ENCODE measurements around the gene SLC25A43.
A peak's percentile ranks its signal among the peaks of the same experiment; 100 is the strongest.
"Not testable (repeated sequence)": the region's sequence is repeated elsewhere in the genome, so short reads cannot be mapped to it uniquely, and the experiment has no call there.

SLC25A43 gene

DNA sequence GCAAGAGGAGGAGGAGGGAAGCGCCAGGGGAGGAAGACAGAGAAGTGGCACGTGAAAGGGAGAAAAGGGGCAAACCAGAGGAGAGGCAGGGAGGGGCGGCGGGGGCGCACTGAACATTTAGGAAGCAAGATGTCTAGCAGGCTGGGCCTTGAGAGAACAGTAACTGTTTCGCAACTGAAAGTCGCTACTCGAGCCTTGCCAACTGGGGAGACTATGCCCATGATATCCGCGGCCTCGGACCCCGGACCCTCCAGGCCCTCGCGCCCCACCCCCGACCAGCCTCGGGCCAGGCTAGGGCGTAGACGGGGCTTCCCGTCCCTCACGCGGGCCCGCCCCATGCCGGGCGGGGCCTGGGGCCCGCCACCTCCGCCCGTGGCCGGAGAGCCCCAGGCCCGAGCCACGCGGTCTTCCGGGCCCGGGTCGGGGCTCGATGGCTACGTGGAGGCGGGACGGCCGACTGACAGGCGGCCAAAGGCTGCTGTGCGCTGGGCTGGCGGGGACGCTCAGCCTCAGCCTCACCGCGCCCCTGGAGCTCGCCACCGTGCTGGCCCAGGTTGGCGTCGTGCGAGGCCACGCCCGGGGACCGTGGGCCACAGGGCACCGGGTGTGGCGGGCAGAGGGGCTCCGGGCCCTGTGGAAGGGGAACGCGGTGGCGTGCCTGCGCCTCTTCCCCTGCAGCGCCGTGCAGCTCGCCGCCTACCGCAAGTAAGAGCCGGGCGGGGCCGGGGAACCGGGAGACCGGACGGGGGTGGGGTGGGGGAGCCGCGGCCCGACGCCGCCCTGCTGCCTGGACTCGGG lies at the start of gene SLC25A43:
TSS of gene SLC25A43 (plus strand) at position 363 of the 798 bp plus-strand sequence. CDS start at position 431, 68 bp downstream.
- peaks cover 10 to 17% of the 10 kb centered on the region in 2 donors for H3K4me1 ChIP-seq (ENCODE audit: control insufficient read depth in 1 of 2, insufficient read depth in 2 of 2, low read length in 2 of 2)
- H3K27me3 ChIP-seq (ENCODE audit: control insufficient read depth in 1 of 2, insufficient read depth in 2 of 2, low read length in 2 of 2) = no peaks in the 10 kb centered on the region
- no peaks in the 10 kb centered on the region for H3K36me3 ChIP-seq (ENCODE audit: control insufficient read depth in 1 of 2, insufficient read depth in 2 of 2, low read length in 2 of 2)
- no peaks in the 10 kb centered on the region for H3K9me3 ChIP-seq (ENCODE audit: control insufficient read depth in 1 of 2, low read length in 2 of 2)
- H3K4me3 ChIP-seq (ENCODE audit: low read depth in 1 of 2, low read length in 2 of 2) = peak within 1 kb of the TSS; percentile 65 to 70
- peak within 1 kb of the TSS; percentile 62 for H3K27ac ChIP-seq (ENCODE audit: low read depth, low read length)
- H3K9ac ChIP-seq (ENCODE audit: low read depth in 1 of 2, low read length in 2 of 2) = peak within 1 kb of the TSS; percentile 57 to 82

DNA sequence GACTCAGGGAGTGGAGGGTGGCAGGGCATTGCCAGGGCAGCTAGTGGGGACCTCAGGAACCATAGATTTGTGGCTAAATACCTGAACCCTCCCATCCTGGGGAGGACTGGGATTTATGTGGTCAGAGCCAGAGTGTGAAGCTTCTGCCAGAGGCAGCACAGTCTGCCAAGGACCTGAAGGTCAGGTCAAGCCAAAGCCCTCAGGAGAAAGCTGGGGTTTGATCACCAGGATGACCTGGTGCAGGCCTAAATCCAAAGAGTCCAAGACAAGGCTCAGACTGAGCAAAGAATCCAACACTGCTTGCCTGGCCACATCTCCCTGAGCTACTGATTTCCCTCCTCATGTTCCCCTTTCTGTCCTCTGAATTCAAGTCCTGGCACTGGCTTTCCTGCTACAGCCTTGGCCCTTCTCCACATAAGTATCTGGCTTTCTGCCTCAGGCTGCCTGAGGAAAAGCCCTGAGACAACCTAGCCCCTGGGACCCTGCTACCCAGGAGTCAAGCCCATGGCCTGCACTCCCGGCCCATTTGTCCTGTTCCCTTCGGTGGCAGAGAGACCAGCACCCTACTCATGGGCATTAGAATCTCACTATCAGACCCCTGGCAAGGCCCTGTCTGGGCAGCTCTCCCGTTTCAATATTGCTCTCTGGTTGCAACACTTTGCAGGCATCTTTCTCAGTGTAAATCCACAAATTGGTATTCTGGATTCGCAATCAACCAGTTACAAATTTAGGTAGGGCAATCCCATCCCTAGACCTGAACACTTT lies 39.3 kb upstream of the SLC25A43 start:
- Histone ChIP-seq H3K36me3 (ENCODE audit: control insufficient read depth in 1 of 2, insufficient read depth in 2 of 2, low read length in 2 of 2) (no peaks in the 10 kb centered on the region), H3K4me1 (ENCODE audit: control insufficient read depth in 1 of 2, insufficient read depth in 2 of 2, low read length in 2 of 2) (no peaks in the 10 kb centered on the region), H3K27me3 (ENCODE audit: control insufficient read depth in 1 of 2, insufficient read depth in 2 of 2, low read length in 2 of 2) (no peaks in the 10 kb centered on the region), H3K27ac (ENCODE audit: low read depth, low read length) (no peak overlapping the region), H3K9me3 (ENCODE audit: control insufficient read depth in 1 of 2, low read length in 2 of 2) (no peaks in the 10 kb centered on the region), H3K4me3 (ENCODE audit: low read depth in 1 of 2, low read length in 2 of 2) (no peak overlapping the region), H3K9ac (ENCODE audit: low read depth in 1 of 2, low read length in 2 of 2) (no peak overlapping the region)

DNA sequence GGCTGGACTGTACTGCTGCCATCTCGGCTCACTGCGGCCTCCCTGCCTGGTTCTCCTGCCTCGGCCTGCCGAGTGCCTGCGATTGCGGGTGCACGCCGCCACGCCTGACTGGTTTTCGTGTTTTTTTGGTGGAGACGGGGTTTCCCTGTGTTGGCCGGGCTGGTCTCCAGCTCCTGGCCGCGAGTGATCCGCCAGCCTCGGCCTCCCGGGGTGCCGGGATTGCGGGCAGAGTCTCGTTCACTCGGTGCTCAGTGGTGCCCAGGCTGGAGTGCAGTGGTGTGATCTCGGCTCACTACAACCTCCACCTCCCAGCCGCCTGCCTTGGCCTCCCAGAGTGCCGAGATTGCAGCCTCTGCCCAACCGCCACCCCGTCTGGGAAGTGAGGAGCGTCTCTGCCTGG lies 37.7 kb upstream of the SLC25A43 start:
- H3K9ac ChIP-seq (ENCODE audit: low read depth in 1 of 2, low read length in 2 of 2); H3K27ac ChIP-seq (ENCODE audit: low read depth, low read length); H3K9me3 ChIP-seq (ENCODE audit: control insufficient read depth in 1 of 2, low read length in 2 of 2); H3K27me3 ChIP-seq (ENCODE audit: control insufficient read depth in 1 of 2, insufficient read depth in 2 of 2, low read length in 2 of 2); H3K4me3 ChIP-seq (ENCODE audit: low read depth in 1 of 2, low read length in 2 of 2); H3K36me3 ChIP-seq (ENCODE audit: control insufficient read depth in 1 of 2, insufficient read depth in 2 of 2, low read length in 2 of 2); H3K4me1 ChIP-seq (ENCODE audit: control insufficient read depth in 1 of 2, insufficient read depth in 2 of 2, low read length in 2 of 2): not testable (repeated sequence)

DNA sequence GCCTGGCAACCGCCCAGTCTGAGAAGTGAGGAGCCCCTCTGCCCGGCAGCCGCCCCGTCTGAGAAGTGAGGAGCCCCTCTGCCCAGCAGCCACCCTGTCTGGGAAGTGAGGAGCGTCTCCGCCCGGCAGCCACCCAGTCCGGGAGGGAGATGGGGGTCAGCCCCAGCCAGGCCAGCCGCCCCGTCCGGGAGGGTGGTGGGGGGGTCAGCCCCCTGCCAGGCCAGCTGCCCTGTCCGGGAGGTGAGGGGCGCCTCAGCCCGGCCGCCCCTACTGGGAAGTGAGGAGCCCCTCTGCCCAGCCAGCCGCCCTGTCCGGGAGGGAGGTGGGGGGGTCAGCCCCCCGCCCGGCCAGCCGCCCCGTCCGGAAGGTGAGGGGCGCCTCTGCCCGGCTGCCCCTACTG lies 37.1 kb upstream of the SLC25A43 start:
- not testable (repeated sequence) for H3K36me3 ChIP-seq (ENCODE audit: control insufficient read depth in 1 of 2, insufficient read depth in 2 of 2, low read length in 2 of 2); H3K9me3 ChIP-seq (ENCODE audit: control insufficient read depth in 1 of 2, low read length in 2 of 2); H3K4me3 ChIP-seq (ENCODE audit: low read depth in 1 of 2, low read length in 2 of 2)

DNA sequence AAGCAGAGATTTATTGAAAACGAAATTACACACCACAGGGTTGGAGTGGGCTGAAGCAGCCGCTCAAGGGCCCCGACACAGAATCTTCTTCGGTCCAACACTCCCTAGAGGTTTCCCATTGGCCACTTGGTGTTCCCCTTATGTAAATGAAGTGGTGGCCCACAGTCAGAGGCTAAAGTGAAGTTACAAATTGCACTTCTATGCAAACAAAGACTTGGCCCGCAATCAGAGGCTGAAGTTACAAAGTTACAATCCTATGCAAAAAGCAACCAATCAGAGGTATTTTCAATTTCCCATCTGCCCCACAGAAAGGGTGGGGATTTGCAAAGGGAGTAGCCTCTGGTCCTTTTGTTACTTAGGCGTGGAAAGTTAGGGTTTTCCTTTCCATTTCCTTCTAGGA lies 35.7 kb upstream of the SLC25A43 start:
- Histone ChIP-seq H3K9ac (ENCODE audit: low read depth in 1 of 2, low read length in 2 of 2) (no peak overlapping the region), H3K4me1 (ENCODE audit: control insufficient read depth in 1 of 2, insufficient read depth in 2 of 2, low read length in 2 of 2) (no peaks in the 10 kb centered on the region), H3K36me3 (ENCODE audit: control insufficient read depth in 1 of 2, insufficient read depth in 2 of 2, low read length in 2 of 2) (no peaks in the 10 kb centered on the region), H3K9me3 (ENCODE audit: control insufficient read depth in 1 of 2, low read length in 2 of 2) (no peaks in the 10 kb centered on the region), H3K4me3 (ENCODE audit: low read depth in 1 of 2, low read length in 2 of 2) (no peak overlapping the region), H3K27ac (ENCODE audit: low read depth, low read length) (no peak overlapping the region), H3K27me3 (ENCODE audit: control insufficient read depth in 1 of 2, insufficient read depth in 2 of 2, low read length in 2 of 2) (no peaks in the 10 kb centered on the region)

More for the DNA sequence above, 37.1 kb upstream of the SLC25A43 start:
- H3K27ac ChIP-seq (ENCODE audit: low read depth, low read length); H3K9ac ChIP-seq (ENCODE audit: low read depth in 1 of 2, low read length in 2 of 2); H3K27me3 ChIP-seq (ENCODE audit: control insufficient read depth in 1 of 2, insufficient read depth in 2 of 2, low read length in 2 of 2); H3K4me1 ChIP-seq (ENCODE audit: control insufficient read depth in 1 of 2, insufficient read depth in 2 of 2, low read length in 2 of 2): not testable (repeated sequence)

DNA sequence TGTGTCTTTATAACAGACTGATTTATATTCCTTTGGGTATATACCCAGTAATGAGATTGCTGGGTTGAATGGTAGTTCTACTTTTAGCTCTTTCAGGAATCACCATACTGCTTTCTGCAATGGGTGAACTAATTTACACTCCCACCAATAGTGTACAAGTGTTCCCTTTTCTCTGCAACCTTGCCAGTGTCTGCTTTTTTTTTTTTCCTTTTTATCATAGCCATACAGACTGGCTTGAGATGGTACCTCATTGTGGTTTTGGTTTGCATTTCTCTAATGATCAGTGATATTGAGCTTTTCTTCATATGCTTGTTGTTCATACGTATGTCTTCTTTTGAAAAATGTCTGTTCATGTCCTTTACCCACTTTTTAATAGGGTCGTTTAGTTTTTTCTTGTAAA lies 27.3 kb upstream of the SLC25A43 start:
- H3K4me1 ChIP-seq (ENCODE audit: control insufficient read depth in 1 of 2, insufficient read depth in 2 of 2, low read length in 2 of 2); H3K27ac ChIP-seq (ENCODE audit: low read depth, low read length); H3K4me3 ChIP-seq (ENCODE audit: low read depth in 1 of 2, low read length in 2 of 2); H3K9me3 ChIP-seq (ENCODE audit: control insufficient read depth in 1 of 2, low read length in 2 of 2); H3K27me3 ChIP-seq (ENCODE audit: control insufficient read depth in 1 of 2, insufficient read depth in 2 of 2, low read length in 2 of 2); H3K36me3 ChIP-seq (ENCODE audit: control insufficient read depth in 1 of 2, insufficient read depth in 2 of 2, low read length in 2 of 2); H3K9ac ChIP-seq (ENCODE audit: low read depth in 1 of 2, low read length in 2 of 2): not testable (repeated sequence)

DNA sequence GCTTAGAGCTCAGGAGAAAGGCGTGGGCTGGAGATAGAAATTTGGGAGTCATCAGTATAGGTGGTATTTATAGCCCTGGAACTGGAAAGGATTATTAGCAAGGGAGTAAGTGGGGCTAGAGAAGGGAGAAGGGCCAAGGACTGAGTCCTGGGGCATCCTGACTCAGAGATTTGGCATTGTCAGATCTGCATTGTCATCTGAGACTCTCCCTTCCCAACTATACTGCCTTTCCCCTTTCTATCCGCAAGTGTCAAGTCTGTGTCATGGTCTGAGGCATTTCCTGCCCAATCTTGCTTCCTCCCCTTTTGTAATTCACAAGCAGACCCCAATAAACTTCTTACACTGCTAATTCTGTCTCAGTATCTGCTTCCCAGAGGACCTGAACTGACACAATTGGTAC lies 24.4 kb upstream of the SLC25A43 start:
- Histone ChIP-seq H3K9me3 (ENCODE audit: control insufficient read depth in 1 of 2, low read length in 2 of 2) (no peaks in the 10 kb centered on the region), H3K27ac (ENCODE audit: low read depth, low read length) (no peak overlapping the region), H3K9ac (ENCODE audit: low read depth in 1 of 2, low read length in 2 of 2) (no peak overlapping the region), H3K4me3 (ENCODE audit: low read depth in 1 of 2, low read length in 2 of 2) (no peak overlapping the region), H3K4me1 (ENCODE audit: control insufficient read depth in 1 of 2, insufficient read depth in 2 of 2, low read length in 2 of 2) (no peaks in the 10 kb centered on the region), H3K27me3 (ENCODE audit: control insufficient read depth in 1 of 2, insufficient read depth in 2 of 2, low read length in 2 of 2) (no peaks in the 10 kb centered on the region), H3K36me3 (ENCODE audit: control insufficient read depth in 1 of 2, insufficient read depth in 2 of 2, low read length in 2 of 2) (no peaks in the 10 kb centered on the region)

DNA sequence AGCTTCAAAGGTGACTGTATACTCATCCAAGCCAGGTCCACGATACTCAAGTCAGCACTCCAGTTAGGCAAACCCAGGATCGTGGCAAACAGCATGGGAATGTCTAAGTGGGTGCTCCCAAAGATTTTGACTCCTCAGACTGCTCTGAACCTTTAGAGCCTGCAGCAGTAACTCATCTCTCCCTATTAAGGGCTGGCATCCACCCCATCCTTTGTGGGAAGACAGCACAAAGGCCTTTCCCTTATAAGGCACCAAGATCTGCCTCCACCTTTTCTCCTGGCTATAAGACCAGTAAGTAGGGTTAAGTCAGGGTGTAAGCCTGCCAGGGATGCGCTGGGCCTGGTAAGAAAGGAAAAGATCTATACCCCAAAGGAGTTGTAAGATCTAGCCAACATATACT lies 23.6 kb upstream of the SLC25A43 start:
- Histone ChIP-seq H3K27ac (ENCODE audit: low read depth, low read length) (no peak overlapping the region), H3K4me3 (ENCODE audit: low read depth in 1 of 2, low read length in 2 of 2) (no peak overlapping the region), H3K9me3 (ENCODE audit: control insufficient read depth in 1 of 2, low read length in 2 of 2) (no peaks in the 10 kb centered on the region), H3K9ac (ENCODE audit: low read depth in 1 of 2, low read length in 2 of 2) (no peak overlapping the region), H3K36me3 (ENCODE audit: control insufficient read depth in 1 of 2, insufficient read depth in 2 of 2, low read length in 2 of 2) (no peaks in the 10 kb centered on the region), H3K27me3 (ENCODE audit: control insufficient read depth in 1 of 2, insufficient read depth in 2 of 2, low read length in 2 of 2) (no peaks in the 10 kb centered on the region), H3K4me1 (ENCODE audit: control insufficient read depth in 1 of 2, insufficient read depth in 2 of 2, low read length in 2 of 2) (no peaks in the 10 kb centered on the region)

DNA sequence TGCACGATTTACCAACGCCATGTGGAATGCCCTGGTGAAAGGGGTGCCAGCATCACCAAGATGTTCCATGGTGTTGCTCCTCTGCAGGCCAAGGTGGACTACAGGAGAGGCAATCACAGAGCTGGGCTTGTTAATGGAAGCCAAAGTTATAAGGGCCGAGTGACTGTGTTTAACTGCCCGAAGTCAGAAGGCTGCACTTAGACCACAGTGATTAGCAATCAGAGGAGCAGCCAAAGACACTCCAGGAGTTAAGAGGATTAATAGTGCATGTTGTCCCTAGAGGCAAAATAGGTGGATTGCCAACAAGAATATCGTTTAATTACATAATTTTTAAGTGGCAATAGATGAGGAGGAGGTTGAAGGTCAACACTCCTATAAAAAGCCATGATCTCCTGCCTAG lies 22.8 kb upstream of the SLC25A43 start:
- Histone ChIP-seq H3K4me1 (ENCODE audit: control insufficient read depth in 1 of 2, insufficient read depth in 2 of 2, low read length in 2 of 2) (no peaks in the 10 kb centered on the region), H3K36me3 (ENCODE audit: control insufficient read depth in 1 of 2, insufficient read depth in 2 of 2, low read length in 2 of 2) (no peaks in the 10 kb centered on the region), H3K27me3 (ENCODE audit: control insufficient read depth in 1 of 2, insufficient read depth in 2 of 2, low read length in 2 of 2) (no peaks in the 10 kb centered on the region), H3K9ac (ENCODE audit: low read depth in 1 of 2, low read length in 2 of 2) (no peak overlapping the region), H3K4me3 (ENCODE audit: low read depth in 1 of 2, low read length in 2 of 2) (no peak overlapping the region), H3K27ac (ENCODE audit: low read depth, low read length) (no peak overlapping the region), H3K9me3 (ENCODE audit: control insufficient read depth in 1 of 2, low read length in 2 of 2) (no peaks in the 10 kb centered on the region)

DNA sequence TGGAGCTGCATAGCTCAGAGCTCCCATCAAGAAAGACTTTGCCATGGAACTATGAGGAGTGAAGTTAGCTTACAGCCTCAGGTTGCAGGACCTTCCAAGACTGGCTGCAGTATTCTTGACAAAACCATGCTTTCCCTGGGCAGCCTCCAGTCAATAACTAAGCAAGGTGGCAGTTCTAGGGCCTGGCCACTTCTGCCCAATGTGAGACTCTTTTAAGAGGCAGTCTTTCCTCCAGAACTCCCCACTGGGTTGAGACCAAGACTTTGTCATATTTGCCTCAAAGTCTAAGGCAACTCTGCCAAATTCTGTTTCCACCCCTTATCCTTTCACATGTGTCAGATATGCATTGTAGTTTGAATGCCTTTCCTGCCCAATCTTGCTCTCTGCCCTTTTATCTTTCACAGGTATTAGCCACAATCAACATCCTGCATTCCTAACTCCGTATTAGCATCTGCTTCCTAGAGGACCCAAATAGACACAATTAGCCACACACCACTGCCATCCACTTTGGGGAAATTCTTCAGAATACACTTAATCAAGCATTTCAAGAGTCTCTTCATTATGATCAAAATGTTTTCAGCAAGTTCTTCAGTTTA lies 17.7 kb upstream of the SLC25A43 start:
- Histone ChIP-seq H3K9ac (ENCODE audit: low read depth in 1 of 2, low read length in 2 of 2) (no peak overlapping the region), H3K36me3 (ENCODE audit: control insufficient read depth in 1 of 2, insufficient read depth in 2 of 2, low read length in 2 of 2) (no peaks in the 10 kb centered on the region), H3K9me3 (ENCODE audit: control insufficient read depth in 1 of 2, low read length in 2 of 2) (no peaks in the 10 kb centered on the region), H3K27ac (ENCODE audit: low read depth, low read length) (no peak overlapping the region), H3K27me3 (ENCODE audit: control insufficient read depth in 1 of 2, insufficient read depth in 2 of 2, low read length in 2 of 2) (no peaks in the 10 kb centered on the region), H3K4me1 (ENCODE audit: control insufficient read depth in 1 of 2, insufficient read depth in 2 of 2, low read length in 2 of 2) (no peaks in the 10 kb centered on the region), H3K4me3 (ENCODE audit: low read depth in 1 of 2, low read length in 2 of 2) (no peak overlapping the region)
